ENCODE results near the gene AQP10.

AQP10 gene

GRCh38 chr1:154348429-154349076 is 27.7 kb downstream of the AQP10 start:
- Histone ChIP-seq H3K9me3 (ENCODE audit: control insufficient read depth, insufficient read depth, low read length) (no peaks in the 10 kb centered on the region), H3K27me3 (ENCODE audit: control insufficient read depth, low read length) (peaks cover 16% of the 10 kb centered on the region), H3K27ac (ENCODE audit: low read depth, low read length) (no peak overlapping the region), H3K36me3 (ENCODE audit: control insufficient read depth, low read length) (no peaks in the 10 kb centered on the region), H3K4me2 (ENCODE audit: low read length) (no peak overlapping the region), H3K4me1 (ENCODE audit: control insufficient read depth, low read length) (no peaks in the 10 kb centered on the region), H3K9me2 (replicated peaks; ENCODE audit: control insufficient read depth, low read length) (no peaks in the 10 kb centered on the region), H3K4me3 (ENCODE audit: low read length) (no peak overlapping the region), H3F3A (ENCODE audit: control insufficient read depth, insufficient read depth) (no peaks in the 10 kb centered on the region), H3K79me2 (ENCODE audit: control insufficient read depth, low read length) (no peaks in the 10 kb centered on the region), H4K20me1 (ENCODE audit: control insufficient read depth, insufficient read depth, low read depth, low read length) (no peaks in the 10 kb centered on the region)
- TF ChIP-seq EZH2phosphoT487 (IDR thresholded peaks at IDR 0.05; ENCODE audit: borderline replicate concordance, low read length) (no peak), CTCF (IDR thresholded peaks at IDR 0.05; ENCODE audit: low read depth, low read length, poor library complexity, severe bottlenecking) (no peak)

GRCh38 chr1:154349121-154349520 is 28.2 kb downstream of the AQP10 start:
- Histone ChIP-seq H3K9me3 (ENCODE audit: control insufficient read depth, insufficient read depth, low read length) (no peaks in the 10 kb centered on the region), H3F3A (ENCODE audit: control insufficient read depth, insufficient read depth) (no peaks in the 10 kb centered on the region), H3K4me1 (ENCODE audit: control insufficient read depth, low read length) (no peaks in the 10 kb centered on the region), H3K36me3 (ENCODE audit: control insufficient read depth, low read length) (no peaks in the 10 kb centered on the region), H3K9me2 (replicated peaks; ENCODE audit: control insufficient read depth, low read length) (no peaks in the 10 kb centered on the region), H3K4me3 (ENCODE audit: low read length) (no peak overlapping the region), H3K27ac (ENCODE audit: low read depth, low read length) (no peak overlapping the region), H4K20me1 (ENCODE audit: control insufficient read depth, insufficient read depth, low read depth, low read length) (no peaks in the 10 kb centered on the region), H3K27me3 (ENCODE audit: control insufficient read depth, low read length) (peaks cover 22% of the 10 kb centered on the region), H3K4me2 (ENCODE audit: low read length) (no peak overlapping the region), H3K79me2 (ENCODE audit: control insufficient read depth, low read length) (no peaks in the 10 kb centered on the region)
- TF ChIP-seq EZH2phosphoT487 (IDR thresholded peaks at IDR 0.05; ENCODE audit: borderline replicate concordance, low read length) (no peak), CTCF (IDR thresholded peaks at IDR 0.05; ENCODE audit: low read depth, low read length, poor library complexity, severe bottlenecking) (no peak)

- TF ChIP-seq EZH2phosphoT487 (IDR thresholded peaks at IDR 0.05; ENCODE audit: borderline replicate concordance, low read length) (no peak), CTCF (IDR thresholded peaks at IDR 0.05; ENCODE audit: low read depth, low read length, poor library complexity, severe bottlenecking) (no peak)
- Histone ChIP-seq H3K27me3 (ENCODE audit: control insufficient read depth, low read length) (peaks cover 28% of the 10 kb centered on the region), H3K36me3 (ENCODE audit: control insufficient read depth, low read length) (no peaks in the 10 kb centered on the region), H3F3A (ENCODE audit: control insufficient read depth, insufficient read depth) (no peaks in the 10 kb centered on the region), H3K27ac (ENCODE audit: low read depth, low read length) (no peak overlapping the region), H3K4me3 (ENCODE audit: low read length) (no peak overlapping the region), H4K20me1 (ENCODE audit: control insufficient read depth, insufficient read depth, low read depth, low read length) (no peaks in the 10 kb centered on the region), H3K4me1 (ENCODE audit: control insufficient read depth, low read length) (no peaks in the 10 kb centered on the region), H3K9me3 (ENCODE audit: control insufficient read depth, insufficient read depth, low read length) (no peaks in the 10 kb centered on the region), H3K79me2 (ENCODE audit: control insufficient read depth, low read length) (no peaks in the 10 kb centered on the region), H3K9me2 (replicated peaks; ENCODE audit: control insufficient read depth, low read length) (no peaks in the 10 kb centered on the region), H3K4me2 (ENCODE audit: low read length) (no peak overlapping the region)
Observed at GRCh38 chr1:154350383-154350782, 29.5 kb downstream of the AQP10 start.

Measured in DOHH2 (cell line).